Fibroblast of lung (primary cell): ENCODE results near the gene OGDH. TPM values are rescaled to one million over a fixed set of nuclear protein-coding genes. Genes with fewer than 3 reads are reported as not detected.

Experiments used
- DNase-seq, 2 donors: peaks; one replicate each; pipeline versions ENCODE4 v3.0.0 to v3.0.0-alpha.2; 2010; ENCODE audit warnings: low read depth in 2 of 2
- H2AFZ ChIP-seq: 2 replicates; pipeline ENCODE4 v1.5.1; 2012; ENCODE audit warnings: low read length, control low read depth, inconsistent platforms
- H3K27ac ChIP-seq: 2 replicates; pipeline ENCODE4 v1.5.1; 2011; ENCODE audit warnings: low read length, control low read depth; ENCODE audit not compliant: insufficient read depth
- H3K27me3 ChIP-seq: 2 replicates; pipeline ENCODE4 v1.5.1; 2011; ENCODE audit warnings: mild to moderate bottlenecking, low read length; ENCODE audit not compliant: control insufficient read depth, insufficient read depth
- H3K36me3 ChIP-seq: 2 replicates; pipeline ENCODE4 v1.5.1; 2011; ENCODE audit warnings: low read length; ENCODE audit not compliant: control insufficient read depth, insufficient read depth
- H3K4me1 ChIP-seq: 2 replicates; pipeline ENCODE4 v1.5.1; 2011; ENCODE audit warnings: low read length; ENCODE audit not compliant: control insufficient read depth, insufficient read depth; ENCODE audit errors: extremely low read depth
- H3K4me2 ChIP-seq: 2 replicates; pipeline ENCODE4 v1.5.1; 2011; ENCODE audit warnings: low read length, control low read depth; ENCODE audit not compliant: insufficient read depth; ENCODE audit errors: extremely low read depth
- H3K4me3 ChIP-seq, 4 experiments: fragments of 200-600 bp in 1 of 4; sonication (generic) in 1 of 4; replicated peaks in 1 of 4; 2 replicates each; pipeline ENCODE4 v1.5.1; 2011 to 2016; ENCODE audit warnings: low read length in 4 of 4, low read depth in 3 of 4, mild to moderate bottlenecking in 3 of 4, control low read depth in 2 of 4, inconsistent platforms in 1 of 4, mixed read lengths in 1 of 4; ENCODE audit not compliant: insufficient read depth in 1 of 4; ENCODE audit errors: control extremely low read depth in 1 of 4
- H3K79me2 ChIP-seq: 2 replicates; pipeline ENCODE4 v1.5.1; 2012; ENCODE audit warnings: mild to moderate bottlenecking, low read length, inconsistent platforms; ENCODE audit not compliant: control insufficient read depth, insufficient read depth
- H3K9ac ChIP-seq: 2 replicates; pipeline ENCODE4 v1.5.1; 2011; ENCODE audit warnings: mild to moderate bottlenecking, low read length, control low read depth; ENCODE audit not compliant: insufficient read depth
- H3K9me3 ChIP-seq: 2 replicates; pipeline ENCODE4 v1.5.1; 2012; ENCODE audit warnings: low read depth, low read length; ENCODE audit not compliant: control insufficient read depth, insufficient read depth
- H4K20me1 ChIP-seq: 2 replicates; pipeline ENCODE4 v1.5.1; 2011; ENCODE audit warnings: low read length; ENCODE audit not compliant: control insufficient read depth, insufficient read depth; ENCODE audit errors: extremely low read depth
- CTCF ChIP-seq, 2 donors: IDR thresholded peaks in 1 of 2; conservative IDR thresholded peaks in 1 of 2; 1 replicate in 1 of 2; 2 replicates in 1 of 2; pipeline ENCODE4 v1.5.1; 2011 to 2012; ENCODE audit warnings: low read length in 2 of 2, control low read depth in 1 of 2, inconsistent platforms in 1 of 2, low read depth in 1 of 2, mild to moderate bottlenecking in 1 of 2
- EZH2 ChIP-seq: IDR thresholded peaks from 2 replicates; pipeline ENCODE4 v1.5.1; 2012; ENCODE audit warnings: low read length, control low read depth, mild to moderate bottlenecking; ENCODE audit errors: missing control alignments
- polyA minus RNA-seq: library from RNA; depleted of rRNA, polyadenylated mRNA; stranded (reverse); fragments of >200 nt; gene quantifications from 2 replicates; pipeline ENCODE4 v1.2.3, GENCODE V29; 2011; ENCODE audit warnings: low replicate concordance
- polyA plus RNA-seq, 2 donors: library from polyadenylated mRNA; depleted of rRNA in 1 of 2; stranded (reverse) in 1 of 2; unstranded in 1 of 2; fragments of >200 nt; gene quantifications; 2 replicates each; pipeline ENCODE4 v1.2.1, GENCODE V29; 2011 to 2012; ENCODE audit warnings: missing spikeins in 1 of 2
- total RNA-seq: library from RNA; depleted of rRNA; stranded (reverse); fragments of >200 nt; gene quantifications from 2 replicates; pipeline ENCODE4 v1.2.1, GENCODE V29; 2014

The OGDH gene
- total RNA-seq (40.8 and 69.2 TPM in 2 replicates), polyA plus RNA-seq (60.8 and 74.9 TPM in 2 replicates), polyA minus RNA-seq (239 and 248 TPM in 2 replicates)
- polyA plus RNA-seq (2012): 63.2 and 64.3 TPM in 2 replicates

- H3K9ac ChIP-seq: peak within 1 kb of the TSS; percentile 95
- H3K4me3 ChIP-seq: peak within 1 kb of the TSS; percentile 84 to 98 (median 92)
- peak within 1 kb of the TSS; percentile 95 for H3K4me2 ChIP-seq
- H3K27ac ChIP-seq: peak within 1 kb of the TSS; percentile 97
- no peaks in the 10 kb centered on the region for H4K20me1 ChIP-seq
- no peaks in the 10 kb centered on the region for H3K4me1 ChIP-seq
- no peaks in the 10 kb centered on the region for H3K9me3 ChIP-seq
- H3K79me2 ChIP-seq: peaks cover 41% of the 10 kb centered on the region
- TF ChIP-seq CTCF (conservative IDR thresholded peaks at IDR 0.05 in 1 of 2, IDR thresholded peaks at IDR 0.05 in 1 of 2; ENCODE audit: low read depth in 1 of 2, low read length in 2 of 2) (no peak), EZH2 (no peak)
- DNase-seq: peak; percentile 99
- no peaks in the 10 kb centered on the region for H3K36me3 ChIP-seq
- H2AFZ ChIP-seq: peak within 1 kb of the TSS; percentile 97
- peaks cover 2% of the 10 kb centered on the region for H3K27me3 ChIP-seq
Observed at GRCh38 chr7:44606341-44607140, at the start of gene OGDH. Gene OGDH, plus strand, starts transcription at chr7:44606627. Its CDS starts 17,717 bp downstream, at chr7:44624344.

DNA sequence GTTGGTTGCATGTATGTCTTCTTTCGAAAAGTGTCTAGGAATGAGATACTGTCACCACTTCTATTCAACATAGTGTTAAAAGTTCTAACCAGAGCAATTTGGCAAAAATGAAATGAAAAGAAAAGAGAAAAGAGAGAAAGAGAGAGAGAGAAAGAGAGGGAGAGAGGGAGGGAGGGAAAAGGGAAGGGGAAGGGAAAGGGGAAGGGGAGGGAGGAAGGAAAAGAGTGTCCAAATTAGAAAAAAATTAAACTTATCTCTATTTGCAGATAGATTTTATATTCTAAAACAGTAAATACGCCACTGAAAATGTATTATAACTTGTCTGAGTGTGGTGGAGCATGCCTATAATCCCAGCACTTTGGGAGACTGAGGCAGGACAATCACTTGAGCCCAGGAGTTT lies 48.9 kb upstream of the OGDH start:
- Histone ChIP-seq H3K27ac (no peak overlapping the region), H4K20me1 (no peaks in the 10 kb centered on the region), H3K36me3 (no peaks in the 10 kb centered on the region), H3K4me2 (no peak overlapping the region), H3K27me3 (no peaks in the 10 kb centered on the region), H3K4me1 (no peaks in the 10 kb centered on the region), H3K79me2 (no peaks in the 10 kb centered on the region), H2AFZ (no peak overlapping the region), H3K4me3 (no peak overlapping the region), H3K9me3 (no peaks in the 10 kb centered on the region), H3K9ac (no peak overlapping the region)
- no peak for TF ChIP-seq EZH2
- TF ChIP-seq CTCF (conservative IDR thresholded peaks at IDR 0.05 in 1 of 2, IDR thresholded peaks at IDR 0.05 in 1 of 2; ENCODE audit: low read depth in 1 of 2, low read length in 2 of 2): no peak
- DNase-seq: no peak

GRCh38 chr7:44559485-44559884 lies 46.9 kb upstream of the OGDH start:
- TF ChIP-seq EZH2 (no peak), CTCF (conservative IDR thresholded peaks at IDR 0.05 in 1 of 2, IDR thresholded peaks at IDR 0.05 in 1 of 2; ENCODE audit: low read depth in 1 of 2, low read length in 2 of 2) (no peak)
- Histone ChIP-seq H3K9me3 (no peaks in the 10 kb centered on the region), H3K27me3 (no peaks in the 10 kb centered on the region), H3K4me3 (no peak overlapping the region), H3K36me3 (peaks cover 4% of the 10 kb centered on the region), H3K9ac (no peak overlapping the region), H3K4me1 (no peaks in the 10 kb centered on the region), H3K27ac (no peak overlapping the region), H2AFZ (no peak overlapping the region), H4K20me1 (no peaks in the 10 kb centered on the region), H3K79me2 (no peaks in the 10 kb centered on the region), H3K4me2 (no peak overlapping the region)
- no peak for DNase-seq
